Nephron (organoid): ENCODE data around the gene OLFM2.

Experiments
- H3K27ac Mint-ChIP-seq, 3 experiments: 2 replicates each; pipeline ENCODE4 v1.8.0; 2020; ENCODE audit warnings: mixed read lengths in 3 of 3, mild to moderate bottlenecking in 2 of 3, moderate library complexity in 1 of 3
- H3K27me3 Mint-ChIP-seq: 2 replicates; pipeline ENCODE4 v1.8.0; 2021; ENCODE audit warnings: low read depth, mild to moderate bottlenecking, moderate library complexity, mixed read lengths
- H3K36me3 Mint-ChIP-seq: 2 replicates; pipeline ENCODE4 v1.8.0; 2020; ENCODE audit warnings: low read depth, mixed read lengths
- H3K4me1 Mint-ChIP-seq: 2 replicates; pipeline ENCODE4 v1.8.0; 2020; ENCODE audit warnings: mixed read lengths
- H3K4me3 Mint-ChIP-seq, 3 experiments: 2 replicates each; pipeline ENCODE4 v1.8.0; 2020; ENCODE audit warnings: mild to moderate bottlenecking in 3 of 3, mixed read lengths in 3 of 3, moderate library complexity in 2 of 3
- H3K9me3 Mint-ChIP-seq: 2 replicates; pipeline ENCODE4 v1.8.0; 2020; ENCODE audit warnings: mixed read lengths
- CTCF ChIP-seq, 3 experiments: fragments of 200-600 bp; sonication (generic); IDR thresholded peaks; one replicate each; pipeline ENCODE4 v1.5.0; 2021; ENCODE audit warnings: antibody characterized with exemption in 3 of 3; ENCODE audit not compliant: unreplicated experiment in 3 of 3

OLFM2 gene

GRCh38 chr19:9872618-9873242, 63.6 kb downstream of the OLFM2 start:
- Mint-ChIP-seq H3K4me3 (no peak overlapping the region), H3K9me3 (no peaks in the 10 kb centered on the region), H3K27me3 (no peaks in the 10 kb centered on the region), H3K36me3 (peaks cover 5% of the 10 kb centered on the region), H3K4me1 (peaks cover 10% of the 10 kb centered on the region), H3K27ac (no peak overlapping the region)
- TF ChIP-seq CTCF (IDR thresholded peaks at IDR 0.05; ENCODE audit: unreplicated experiment in 3 of 3): no peak

- no peaks in the 10 kb centered on the region for H3K27me3 Mint-ChIP-seq
- TF ChIP-seq CTCF (IDR thresholded peaks at IDR 0.05; ENCODE audit: unreplicated experiment in 3 of 3): no peak
- H3K4me1 Mint-ChIP-seq: peaks cover 10% of the 10 kb centered on the region
- H3K4me3 Mint-ChIP-seq: no peak overlapping the region
- H3K27ac Mint-ChIP-seq: no peak overlapping the region
- H3K9me3 Mint-ChIP-seq: no peaks in the 10 kb centered on the region
- H3K36me3 Mint-ChIP-seq: peaks cover 5% of the 10 kb centered on the region
These were observed 64.5 kb downstream of the OLFM2 start for GRCh38 chr19:9871626-9872338.

GRCh38 chr19:9868983-9869617, 67.2 kb downstream of the OLFM2 start:
- Mint-ChIP-seq H3K4me1 (peaks cover 4% of the 10 kb centered on the region), H3K27ac (no peak overlapping the region), H3K9me3 (no peaks in the 10 kb centered on the region), H3K27me3 (no peaks in the 10 kb centered on the region), H3K4me3 (no peak overlapping the region), H3K36me3 (peaks cover 5% of the 10 kb centered on the region)
- no peak for TF ChIP-seq CTCF (IDR thresholded peaks at IDR 0.05; ENCODE audit: unreplicated experiment in 3 of 3)

- Mint-ChIP-seq H3K4me3 (no peak overlapping the region), H3K27me3 (no peaks in the 10 kb centered on the region), H3K36me3 (peaks cover 8% of the 10 kb centered on the region), H3K4me1 (peaks cover 4% of the 10 kb centered on the region), H3K27ac (no peak overlapping the region), H3K9me3 (no peaks in the 10 kb centered on the region)
- TF ChIP-seq CTCF (IDR thresholded peaks at IDR 0.05; ENCODE audit: unreplicated experiment in 3 of 3): no peak
These were observed 70.4 kb downstream of the OLFM2 start for GRCh38 chr19:9865732-9866501.

- no peaks in the 10 kb centered on the region for H3K27me3 Mint-ChIP-seq
- peaks cover 11% of the 10 kb centered on the region for H3K36me3 Mint-ChIP-seq
- no peaks in the 10 kb centered on the region for H3K9me3 Mint-ChIP-seq
- TF ChIP-seq CTCF (IDR thresholded peaks at IDR 0.05; ENCODE audit: unreplicated experiment in 3 of 3): no peak
- no peak overlapping the region for H3K4me3 Mint-ChIP-seq
- H3K27ac Mint-ChIP-seq: no peak overlapping the region
- H3K4me1 Mint-ChIP-seq: peaks cover 4% of the 10 kb centered on the region
These were observed 72.6 kb downstream of the OLFM2 start for GRCh38 chr19:9863759-9864158.
